ENCODE measurements around the gene CHST5. TPM values are rescaled to one million over a fixed set of nuclear protein-coding genes. Genes with fewer than 3 reads are reported as not detected.
A peak's percentile ranks its signal among the peaks of the same experiment; 100 is the strongest.

CHST5 gene
- total and polyA plus RNA-seq, 2 of the 13 experiments (the other 11 are each of a cell fraction or from before 2014, with no cell fraction given), result 0.05 TPM; not detected in 1

DNA sequence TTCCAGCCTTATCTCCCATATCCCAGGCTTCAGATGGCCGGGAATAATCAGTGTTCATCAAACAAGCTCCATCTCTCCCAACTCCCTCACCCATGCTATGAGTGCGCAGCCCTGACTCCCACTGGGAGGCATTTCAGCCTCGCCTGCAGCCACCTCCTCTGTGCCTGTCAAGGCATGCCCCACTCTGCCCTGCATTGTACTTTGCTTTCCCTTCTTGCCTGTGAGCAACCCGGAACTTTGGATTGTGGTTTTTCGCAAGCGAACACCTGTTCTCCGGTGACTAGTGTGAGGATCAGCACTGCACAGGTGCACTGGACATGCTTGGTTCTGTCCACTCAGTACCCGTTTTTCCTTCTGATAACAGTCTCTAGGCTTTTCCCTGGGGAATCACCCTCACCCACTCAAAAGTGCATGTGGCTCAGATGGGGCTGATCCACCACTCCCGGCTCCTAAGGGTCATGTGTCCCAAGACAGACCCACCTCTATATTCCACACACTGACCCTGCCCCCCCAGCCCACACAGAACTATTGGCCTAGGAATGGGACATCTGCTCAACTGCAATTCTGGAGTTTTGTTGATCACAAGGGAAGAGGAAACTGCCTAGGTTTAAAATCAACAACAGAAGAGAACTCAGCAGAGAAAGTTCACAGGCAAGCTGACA is 49.8 kb downstream of the CHST5 start (continued):
- TF ChIP-seq YEATS2 (CRISPR knock-in tag; IDR thresholded peaks at IDR 0.05; ENCODE audit: borderline replicate concordance), result 0 out of 2 replicates have a peak, but pooled peaks have one; percentile 45
- TF ChIP-seq ZNF207 (IDR thresholded peaks at IDR 0.05; ENCODE audit: borderline replicate concordance), result no peak
- peak; percentile 30; the same call in 1 of the 2 replicates for TF ChIP-seq ZBTB38 (CRISPR knock-in tag; IDR thresholded peaks at IDR 0.05)
- TF ChIP-seq, protein P1, sequence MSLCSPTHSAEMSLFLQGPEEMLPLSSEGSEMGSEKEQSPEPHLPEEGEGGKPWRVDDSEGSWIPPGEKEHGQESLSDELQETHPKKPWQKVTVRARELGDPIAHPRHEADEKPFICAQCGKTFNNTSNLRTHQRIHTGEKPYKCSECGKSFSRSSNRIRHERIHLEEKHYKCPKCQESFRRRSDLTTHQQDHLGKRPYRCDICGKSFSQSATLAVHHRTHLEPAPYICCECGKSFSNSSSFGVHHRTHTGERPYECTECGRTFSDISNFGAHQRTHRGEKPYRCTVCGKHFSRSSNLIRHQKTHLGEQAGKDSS (CRISPR knock-in tag; IDR thresholded peaks at IDR 0.05; ENCODE audit: borderline replicate concordance, low read depth), result 0 out of 2 replicates have a peak, but pooled peaks have one; percentile 33
- peak; percentile 69 for TF ChIP-seq ELF1 (CRISPR knock-in tag; IDR thresholded peaks at IDR 0.05)
- TF ChIP-seq TP53 (CRISPR knock-in tag; conservative IDR thresholded peaks at IDR 0.05), result peak; percentile 83; the same call in 1 of the 2 replicates
- peak; percentile 21; the same call in 1 of the 2 replicates for TF ChIP-seq SPEN (CRISPR knock-in tag; IDR thresholded peaks at IDR 0.05; ENCODE audit: low read depth)
- TF ChIP-seq ZNF841 (CRISPR knock-in tag; IDR thresholded peaks at IDR 0.05; ENCODE audit: borderline replicate concordance), result no peak
- TF ChIP-seq ZNF772 (CRISPR knock-in tag; IDR thresholded peaks at IDR 0.05), result no peak
- peak; percentile 51; the same call in 1 of the 2 replicates for TF ChIP-seq EEA1 (CRISPR knock-in tag; IDR thresholded peaks at IDR 0.05; ENCODE audit: borderline replicate concordance)
- no peak for TF ChIP-seq ZNF430 (CRISPR knock-in tag; IDR thresholded peaks at IDR 0.05)
- no peak for TF ChIP-seq CHD4 (IDR thresholded peaks at IDR 0.05; ENCODE audit: borderline replicate concordance, low read length)
- TF ChIP-seq DNMT1 (CRISPR knock-in tag; IDR thresholded peaks at IDR 0.05), result no peak
- TF ChIP-seq ZNF570 (CRISPR knock-in tag; IDR thresholded peaks at IDR 0.05; ENCODE audit: borderline replicate concordance), result no peak
- TF ChIP-seq ZSCAN31 (CRISPR knock-in tag; IDR thresholded peaks at IDR 0.05; ENCODE audit: low read depth), result no peak
- TF ChIP-seq ZNF232 (CRISPR knock-in tag; IDR thresholded peaks at IDR 0.05; ENCODE audit: borderline replicate concordance), result no peak
- TF ChIP-seq, protein P2, sequence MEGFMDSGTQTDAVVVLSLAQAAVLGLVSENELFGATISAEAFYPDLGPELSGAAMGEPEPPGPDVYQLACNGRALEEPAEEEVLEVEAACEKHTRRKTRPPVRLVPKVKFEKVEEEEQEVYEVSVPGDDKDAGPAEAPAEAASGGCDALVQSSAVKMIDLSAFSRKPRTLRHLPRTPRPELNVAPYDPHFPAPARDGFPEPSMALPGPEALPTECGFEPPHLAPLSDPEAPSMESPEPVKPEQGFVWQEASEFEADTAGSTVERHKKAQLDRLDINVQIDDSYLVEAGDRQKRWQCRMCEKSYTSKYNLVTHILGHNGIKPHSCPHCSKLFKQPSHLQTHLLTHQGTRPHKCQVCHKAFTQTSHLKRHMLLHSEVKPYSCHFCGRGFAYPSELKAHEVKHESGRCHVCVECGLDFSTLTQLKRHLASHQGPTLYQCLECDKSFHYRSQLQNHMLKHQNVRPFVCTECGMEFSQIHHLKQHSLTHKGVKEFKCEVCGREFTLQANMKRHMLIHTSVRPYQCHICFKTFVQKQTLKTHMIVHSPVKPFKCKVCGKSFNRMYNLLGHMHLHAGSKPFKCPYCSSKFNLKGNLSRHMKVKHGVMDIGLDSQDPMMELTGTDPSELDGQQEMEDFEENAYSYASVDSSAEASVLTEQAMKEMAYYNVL (CRISPR knock-in tag; IDR thresholded peaks at IDR 0.05; ENCODE audit: borderline replicate concordance), result 0 out of 2 replicates have a peak, but pooled peaks have one; percentile 47
- TF ChIP-seq ZNF121 (CRISPR knock-in tag; IDR thresholded peaks at IDR 0.05), result no peak
- TF ChIP-seq HDAC1 (CRISPR knock-in tag; IDR thresholded peaks at IDR 0.05), result peak; percentile 51; the same call in 1 of the 2 replicates
- TF ChIP-seq ZNF746 (CRISPR knock-in tag; IDR thresholded peaks at IDR 0.05), result no peak
- TF ChIP-seq ZEB1 (IDR thresholded peaks at IDR 0.05; ENCODE audit: insufficient replicate concordance, low read depth), result peak; percentile 79
- TF ChIP-seq, protein P3, sequence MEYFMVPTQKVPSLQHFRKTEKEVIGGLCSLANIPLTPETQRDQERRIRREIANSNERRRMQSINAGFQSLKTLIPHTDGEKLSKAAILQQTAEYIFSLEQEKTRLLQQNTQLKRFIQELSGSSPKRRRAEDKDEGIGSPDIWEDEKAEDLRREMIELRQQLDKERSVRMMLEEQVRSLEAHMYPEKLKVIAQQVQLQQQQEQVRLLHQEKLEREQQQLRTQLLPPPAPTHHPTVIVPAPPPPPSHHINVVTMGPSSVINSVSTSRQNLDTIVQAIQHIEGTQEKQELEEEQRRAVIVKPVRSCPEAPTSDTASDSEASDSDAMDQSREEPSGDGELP (IDR thresholded peaks at IDR 0.05; ENCODE audit: borderline replicate concordance, low read depth), result peak; percentile 50; the same call in 1 of the 2 replicates

Measured in HepG2 (cell line).